Stimulated activated CD8-positive, alpha-beta memory T cell treated with anti-CD3 and anti-CD28 coated beads, Interleukin-12 subunit alpha, Interleukin-12 subunit beta, amount 100 ng/mL, for 24 hours (primary cell): ENCODE data around the gene PRRT1B.
A peak's percentile ranks its signal among the peaks of the same experiment; 100 is the strongest.
"Not testable (repeated sequence)": the region's sequence is repeated elsewhere in the genome, so short reads cannot be mapped to it uniquely, and the experiment has no call there.

ENCODE experiments used
- DNase-seq: peaks from one replicate; pipeline ENCODE4 v3.0.0-alpha.2; 2020; ENCODE audit errors: extremely low read depth

The PRRT1B gene

DNA sequence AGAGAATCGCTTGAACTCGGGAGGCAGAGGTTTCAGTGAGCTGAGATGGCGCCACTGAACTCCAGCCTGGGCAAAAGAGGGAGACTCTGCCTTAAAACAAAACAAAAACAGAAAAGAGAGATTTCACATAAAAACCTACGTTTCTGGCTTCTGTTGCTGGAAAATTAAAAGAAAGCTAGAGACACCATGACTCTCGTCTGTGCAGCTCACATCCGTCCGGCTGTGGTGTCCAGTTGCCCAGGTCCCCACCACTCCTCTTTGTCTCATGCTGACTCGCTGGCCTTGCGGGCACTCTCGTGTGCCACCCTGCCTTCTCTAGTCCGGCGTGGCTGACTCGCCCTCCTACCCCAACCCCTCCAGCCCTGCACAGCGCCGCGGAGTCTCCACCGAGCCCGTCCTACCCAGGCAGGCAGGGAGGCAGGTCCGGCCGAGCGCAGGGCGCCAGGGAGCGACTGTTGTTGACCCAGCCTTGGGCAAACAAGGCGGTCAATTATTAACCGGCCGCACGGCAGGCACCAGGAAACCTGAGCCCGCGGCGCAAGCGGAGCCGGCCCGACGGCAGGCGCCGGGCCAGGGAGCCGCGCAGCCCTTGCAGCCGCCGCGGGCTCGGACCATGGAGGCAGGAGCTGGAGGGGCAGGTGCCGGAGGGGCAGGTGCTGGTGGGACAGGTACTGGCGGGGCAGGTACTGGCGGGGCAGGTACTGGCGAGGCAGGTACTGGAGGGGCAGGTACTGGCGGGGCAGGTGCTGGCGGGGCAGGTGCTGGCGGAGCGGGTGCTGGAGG, at the start of gene PRRT1B:
Gene PRRT1B (plus strand): TSS at position 521 of the 783 bp plus-strand sequence. CDS start 93 bp downstream, at position 614.
- DNase-seq = no peak

DNA sequence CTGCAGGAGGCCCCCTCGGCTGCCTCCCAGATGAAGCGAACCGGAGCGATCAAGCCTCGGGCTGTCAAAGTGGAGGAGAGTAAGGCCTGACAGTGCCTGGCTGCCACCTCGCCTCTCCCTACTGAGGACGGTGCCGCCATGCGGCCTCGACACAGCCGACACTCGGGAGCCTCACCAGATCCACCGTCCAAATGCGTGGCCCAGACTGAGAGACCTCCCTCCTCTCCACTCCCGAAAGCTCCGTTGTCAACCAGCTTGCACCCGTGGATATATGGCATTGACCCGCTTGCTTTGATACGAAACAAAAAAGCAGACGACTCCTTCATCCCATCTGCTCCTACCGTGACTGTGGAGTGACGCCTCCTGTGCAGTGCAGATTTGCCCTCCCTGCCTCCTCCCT, 49.5 kb upstream of the PRRT1B start:
- no peak for DNase-seq

DNA sequence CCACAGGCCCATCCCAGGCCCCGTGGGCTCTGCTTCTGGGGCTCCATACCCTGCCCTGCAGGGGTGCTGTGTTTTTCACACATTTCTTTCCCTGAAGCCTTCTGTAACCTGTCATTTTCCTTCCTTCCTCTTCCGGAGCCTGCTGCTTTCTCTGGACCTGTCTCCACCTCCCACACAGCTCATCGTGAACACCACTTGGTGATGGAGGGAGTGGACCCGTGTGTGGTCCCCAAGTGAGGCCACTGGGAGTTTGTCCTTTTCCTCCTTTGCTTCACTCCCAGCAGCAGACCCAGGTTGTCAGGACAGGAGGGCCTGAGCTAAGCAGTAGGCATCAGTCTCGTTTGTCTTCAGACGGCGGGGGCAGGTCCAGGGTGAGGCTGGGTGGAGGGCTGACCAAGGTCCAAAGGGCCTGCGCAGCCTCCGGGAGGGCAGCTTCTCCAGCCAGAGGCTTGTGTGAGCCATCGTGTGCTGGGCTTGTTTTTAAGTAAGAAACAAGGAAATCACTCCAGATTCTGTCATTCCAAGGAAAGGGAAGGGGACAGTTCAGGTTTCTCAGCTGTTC, 48.4 kb upstream of the PRRT1B start:
- DNase-seq = no peak

DNA sequence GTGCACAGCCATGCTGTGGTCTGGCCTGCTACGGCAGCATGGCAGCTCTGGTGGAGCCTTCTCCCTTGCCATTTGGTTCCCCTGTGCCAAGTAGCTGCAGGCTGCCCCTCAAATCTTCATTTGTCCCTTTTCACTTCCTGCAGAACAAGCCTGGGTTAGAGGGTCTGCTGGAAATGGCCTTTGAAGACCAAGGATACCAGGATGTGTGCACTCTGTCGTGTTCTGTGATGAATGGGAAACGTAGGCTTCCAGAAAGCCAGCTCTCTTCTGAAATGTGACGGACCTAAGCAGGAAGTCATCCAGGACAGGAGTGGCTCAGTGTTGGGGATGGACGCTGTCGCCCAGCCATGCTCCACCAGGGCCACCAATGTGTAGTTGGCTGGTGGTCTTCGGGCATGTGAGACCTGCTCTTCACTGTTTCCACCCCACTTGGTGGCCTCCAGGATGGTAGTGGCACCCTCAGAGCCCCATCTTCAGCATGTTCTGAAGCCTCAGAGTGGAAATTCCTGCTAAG, 46.0 kb upstream of the PRRT1B start:
- DNase-seq = no peak

DNA sequence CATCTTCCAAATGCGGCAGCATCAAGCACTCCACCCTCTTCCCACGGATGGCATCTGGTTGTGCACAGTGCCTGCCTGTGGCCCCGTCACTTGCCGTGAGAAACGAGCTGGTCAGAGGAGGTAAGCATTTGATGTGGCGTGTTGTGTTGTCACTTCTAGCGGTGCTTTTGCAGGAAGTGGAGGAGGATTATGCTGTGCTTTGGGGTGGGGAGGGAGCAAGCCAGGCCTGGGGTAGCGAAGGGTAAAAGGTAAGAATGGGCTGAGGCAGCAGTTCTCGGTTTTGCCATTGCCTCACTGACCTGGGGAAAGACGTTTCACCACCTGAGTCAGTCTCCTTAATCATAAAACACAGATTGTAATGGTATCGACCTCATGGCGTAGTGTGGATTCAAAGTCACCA, 44.9 kb upstream of the PRRT1B start:
- DNase-seq = no peak

DNA sequence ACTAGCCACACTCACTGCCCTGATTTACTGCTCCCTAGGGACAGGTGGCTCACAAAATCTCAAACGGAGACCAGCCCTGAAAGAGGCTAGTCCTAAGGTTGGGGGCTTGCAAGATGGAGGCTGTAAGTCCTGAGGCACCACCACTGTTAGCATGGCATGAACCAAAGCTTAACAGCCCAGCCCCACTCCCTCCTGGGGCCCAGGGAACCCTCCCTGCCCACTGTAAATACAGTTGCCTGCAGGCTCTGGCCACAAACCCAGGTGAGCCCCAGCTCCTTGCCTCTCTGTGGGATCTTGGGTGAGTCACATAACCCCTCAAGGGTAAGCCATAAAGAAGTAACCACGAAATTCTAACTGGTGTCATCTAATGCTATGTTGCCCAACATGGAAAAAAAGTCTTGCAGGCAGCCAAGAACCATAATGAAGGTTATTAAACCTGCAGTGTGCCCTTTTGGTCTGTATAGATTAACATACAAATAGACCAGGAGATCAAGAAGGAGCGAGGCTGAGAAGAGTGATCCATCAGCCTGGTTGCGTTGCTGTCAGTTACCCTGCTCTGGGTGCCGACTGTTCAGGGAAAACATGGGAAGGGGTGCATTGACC, 44.3 kb upstream of the PRRT1B start:
- peak; percentile 39 for DNase-seq

DNA sequence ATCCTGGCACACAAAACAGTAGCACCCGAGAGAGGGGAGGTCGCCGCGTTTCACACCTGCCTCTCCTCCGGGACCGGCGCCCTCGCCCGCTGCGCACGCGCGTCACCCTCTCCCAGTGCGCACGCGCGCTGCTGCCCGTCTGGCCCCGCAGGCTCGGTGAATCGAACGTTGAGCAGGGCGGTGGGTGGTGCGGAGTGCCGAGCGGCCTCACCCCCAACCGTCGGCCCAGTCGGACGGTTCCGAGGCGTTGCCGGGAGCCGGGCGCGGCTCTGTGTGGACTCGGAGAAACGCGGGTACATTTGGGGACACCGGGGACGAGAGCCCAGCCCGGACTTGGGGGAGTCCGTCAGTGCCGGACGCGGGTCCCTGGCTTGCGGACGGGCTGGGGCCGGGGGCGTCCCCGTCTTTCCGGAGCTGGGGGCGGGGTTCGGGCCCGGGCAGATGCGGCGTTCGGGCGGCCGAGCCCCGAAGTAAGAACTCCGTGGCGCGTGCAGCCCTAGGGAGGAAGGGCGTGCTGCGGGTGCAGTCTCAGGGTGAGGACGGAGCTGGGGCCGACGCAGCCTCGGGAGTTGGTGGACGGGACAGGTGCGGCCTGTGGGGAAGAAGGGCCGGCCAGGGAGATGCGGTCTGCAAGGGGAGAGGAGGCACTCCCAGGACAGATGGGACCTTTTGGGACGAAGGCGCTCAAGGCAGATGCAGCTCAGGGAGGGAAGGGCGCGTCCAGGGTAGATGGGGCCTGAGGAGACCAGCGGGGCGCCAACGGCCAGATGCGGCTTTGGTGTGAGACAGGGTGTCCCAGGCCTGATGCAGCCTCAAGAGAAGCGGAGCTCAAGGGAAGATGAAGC, 42.3 kb upstream of the PRRT1B start, which contains the start of gene POMT1:
Gene POMT1 (plus strand): TSS at position 138 of the 845 bp plus-strand sequence. CDS start 1,301 bp downstream, outside the sequence.
- DNase-seq = peak; percentile 62

DNA sequence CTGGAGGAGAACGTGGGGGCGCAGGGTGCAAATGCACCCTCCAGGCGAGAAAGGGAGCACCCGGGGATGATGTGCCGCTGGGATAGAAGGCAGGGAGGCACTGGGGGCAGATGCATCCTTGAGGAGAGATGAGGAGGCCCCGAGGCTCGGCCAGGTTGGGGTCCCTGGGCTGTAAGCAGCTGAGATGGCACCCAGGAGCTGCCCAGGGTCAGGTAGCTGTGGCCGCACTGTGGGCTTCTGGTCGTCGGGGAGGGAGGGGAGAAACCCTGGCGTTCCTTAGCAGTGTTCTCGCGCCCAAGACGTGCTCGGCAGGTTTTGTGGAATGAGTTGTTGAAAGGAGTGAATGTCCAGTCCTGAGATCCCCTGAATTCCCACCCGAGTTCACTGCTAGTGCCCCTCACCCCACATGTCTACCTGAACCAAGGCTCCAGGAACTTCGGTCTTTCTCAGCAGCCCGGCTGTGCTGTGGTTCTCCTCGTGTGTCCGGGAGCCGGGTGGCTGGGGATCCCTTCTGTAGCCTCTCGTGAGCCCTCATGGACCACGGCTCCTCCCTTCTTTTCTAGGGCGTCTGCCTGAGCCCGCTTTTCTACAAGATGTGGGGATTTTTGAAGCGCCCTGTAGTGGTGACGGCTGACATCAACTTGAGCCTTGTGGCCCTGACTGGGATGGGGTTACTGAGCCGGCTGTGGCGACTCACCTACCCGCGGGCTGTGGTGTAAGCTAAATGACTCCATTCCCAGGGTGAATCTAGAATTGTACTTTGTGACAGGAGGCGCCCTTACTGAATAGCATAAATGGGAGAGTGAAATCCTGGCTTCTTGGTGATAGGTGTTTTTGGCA, 41.5 kb upstream of the PRRT1B start:
- no peak for DNase-seq

DNA sequence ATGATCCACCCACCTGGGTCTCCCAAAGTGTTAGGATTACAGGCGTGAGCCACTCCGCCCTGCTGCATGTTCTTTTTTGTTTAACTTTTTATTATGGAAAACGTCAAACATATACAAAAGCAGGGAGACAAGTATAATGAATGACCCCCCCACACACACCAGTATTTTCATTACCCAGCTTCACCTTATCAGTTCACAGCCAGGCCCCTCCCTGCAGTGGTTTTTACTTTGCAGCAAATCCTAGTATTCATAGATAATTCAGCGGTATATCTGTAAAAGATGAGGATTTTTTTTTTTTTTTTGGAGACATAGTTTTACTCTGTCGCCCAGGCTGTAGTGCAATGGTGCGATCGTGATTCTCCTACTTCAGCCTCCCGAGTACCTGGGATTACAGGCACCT, 40.3 kb upstream of the PRRT1B start:
- no peak for DNase-seq

DNA sequence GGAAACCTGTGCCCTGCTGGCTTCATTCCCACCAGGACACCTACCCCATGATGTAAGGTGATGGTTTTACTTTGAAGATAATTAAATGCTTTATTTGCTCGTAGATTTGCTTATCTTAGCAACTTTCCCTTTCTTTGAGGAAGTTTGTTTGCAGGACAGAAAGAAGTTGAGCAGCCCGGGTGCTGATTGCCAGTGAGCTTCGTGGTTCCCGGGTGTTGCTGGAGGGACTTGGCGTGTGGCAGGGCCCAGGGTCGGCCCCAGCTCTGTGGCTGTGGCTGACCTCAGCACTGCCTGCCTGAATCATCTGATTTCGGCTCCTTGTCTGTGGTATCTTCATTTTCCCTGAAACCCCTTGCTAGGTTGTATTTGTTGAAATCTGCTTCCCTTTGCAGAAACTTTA, 33.9 kb upstream of the PRRT1B start:
- DNase-seq = no peak

DNA sequence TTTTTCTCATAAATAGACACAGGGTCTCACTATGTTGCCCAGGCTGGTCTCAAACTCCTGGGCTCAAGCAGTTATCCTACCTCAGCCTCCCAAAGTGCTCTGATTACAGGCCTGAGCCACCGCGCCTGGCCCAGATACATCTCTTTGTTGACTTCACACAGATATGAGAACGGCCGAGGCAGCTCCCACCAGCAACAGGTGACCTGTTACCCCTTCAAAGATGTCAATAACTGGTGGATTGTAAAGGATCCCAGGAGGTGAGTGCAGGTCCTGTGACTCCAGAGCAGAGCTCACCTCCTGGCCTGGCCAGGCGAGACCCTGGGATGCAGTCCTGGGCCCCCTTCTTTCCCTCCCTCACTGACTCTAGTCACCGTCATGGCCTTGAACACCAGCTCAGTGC, 33.4 kb upstream of the PRRT1B start:
- no peak for DNase-seq

DNA sequence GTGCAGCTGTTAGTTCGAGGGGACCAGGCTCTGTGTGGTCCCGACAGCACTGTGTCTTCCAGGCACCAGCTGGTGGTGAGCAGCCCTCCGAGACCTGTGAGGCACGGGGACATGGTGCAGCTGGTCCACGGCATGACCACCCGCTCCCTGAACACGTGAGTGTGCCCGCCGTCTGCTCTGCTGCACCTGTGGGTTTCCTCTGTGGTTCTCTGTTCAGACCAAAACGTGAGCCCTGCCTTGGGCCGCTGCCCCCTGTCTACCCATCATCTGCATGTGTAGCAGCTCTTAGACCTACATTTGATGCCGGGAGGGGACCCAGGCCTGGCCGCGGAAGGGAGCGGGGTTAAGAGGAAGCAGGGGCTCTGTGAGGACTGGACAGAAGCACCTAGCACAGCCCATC, 32.1 kb upstream of the PRRT1B start:
- no peak for DNase-seq

DNA sequence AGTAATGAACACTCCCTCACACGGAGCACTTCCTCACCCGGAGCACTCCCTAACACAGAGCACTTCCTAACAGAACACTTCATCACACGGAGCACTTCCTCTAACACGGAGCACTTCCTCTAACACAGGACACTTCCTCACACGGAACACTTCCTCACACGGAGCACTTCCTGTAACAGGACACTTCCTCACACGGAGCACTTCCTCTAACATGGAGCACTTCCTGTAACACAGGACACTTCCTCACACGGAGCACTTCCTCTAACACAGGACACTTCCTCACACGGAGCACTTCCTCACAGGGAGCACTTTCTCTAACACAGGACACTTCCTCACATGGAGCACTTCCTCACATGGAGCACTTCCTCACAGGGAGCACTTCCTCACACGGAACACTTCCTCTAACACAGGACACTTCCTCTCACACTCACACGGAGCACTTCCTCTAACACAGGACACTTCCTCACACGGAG, 29.7 kb upstream of the PRRT1B start:
- not testable (repeated sequence) for DNase-seq

DNA sequence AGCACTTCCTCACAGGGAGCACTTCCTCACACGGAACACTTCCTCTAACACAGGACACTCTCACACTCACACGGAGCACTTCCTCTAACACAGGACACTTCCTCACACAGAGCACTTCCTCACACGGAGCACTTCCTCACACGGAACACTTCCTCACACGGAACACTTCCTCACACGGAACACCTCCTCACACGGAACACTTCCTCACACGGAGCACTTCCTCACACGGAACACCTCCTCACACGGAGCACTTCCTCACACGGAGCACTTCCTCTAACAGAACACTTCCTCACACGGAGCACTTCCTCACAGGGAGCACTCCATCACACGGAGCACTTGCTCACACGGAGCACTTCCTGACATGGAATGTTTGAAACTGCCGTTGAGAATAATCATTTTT, 29.2 kb upstream of the PRRT1B start:
- no peak for DNase-seq

DNA sequence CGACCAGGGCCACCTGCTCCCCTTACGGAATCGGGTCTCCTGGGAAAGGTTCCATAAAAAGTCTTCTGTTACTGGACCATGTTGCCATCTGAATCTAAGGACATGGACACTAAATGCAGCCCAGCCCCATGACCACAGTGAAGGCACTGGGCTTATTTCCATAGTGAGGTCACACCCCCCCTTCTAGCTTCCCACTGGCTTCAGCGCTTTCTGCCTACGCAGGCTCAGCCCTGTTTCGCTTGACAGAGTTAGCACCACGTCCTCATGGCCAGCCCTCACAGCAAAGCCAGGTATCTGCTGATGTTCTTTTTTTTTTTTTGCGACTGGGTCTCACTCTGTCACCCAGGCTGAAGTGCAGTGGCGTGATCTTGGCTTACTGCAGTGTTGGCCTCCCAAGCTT, 28.4 kb upstream of the PRRT1B start:
- DNase-seq = no peak

DNA sequence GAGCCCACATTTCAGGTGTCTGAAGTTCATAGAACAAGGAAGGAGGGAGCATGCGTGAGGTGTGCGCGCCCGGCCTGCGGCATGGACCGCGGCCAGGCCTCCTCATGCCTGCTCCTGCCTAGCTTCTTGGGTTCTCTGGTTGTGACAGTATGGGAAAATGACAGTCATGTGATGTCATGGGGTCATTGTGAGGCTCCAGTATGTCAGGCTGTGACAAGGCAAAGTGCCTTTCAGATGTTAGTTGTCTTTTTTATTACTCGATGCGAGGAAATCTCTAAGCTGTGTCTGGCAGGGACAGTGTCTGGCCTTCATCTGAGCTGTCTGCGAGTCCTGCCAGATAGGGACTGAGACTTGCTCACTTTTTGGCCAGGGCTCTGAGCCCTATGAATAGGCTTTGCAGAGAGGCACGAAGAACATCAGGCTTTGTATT, 27.5 kb upstream of the PRRT1B start:
- no peak for DNase-seq

DNA sequence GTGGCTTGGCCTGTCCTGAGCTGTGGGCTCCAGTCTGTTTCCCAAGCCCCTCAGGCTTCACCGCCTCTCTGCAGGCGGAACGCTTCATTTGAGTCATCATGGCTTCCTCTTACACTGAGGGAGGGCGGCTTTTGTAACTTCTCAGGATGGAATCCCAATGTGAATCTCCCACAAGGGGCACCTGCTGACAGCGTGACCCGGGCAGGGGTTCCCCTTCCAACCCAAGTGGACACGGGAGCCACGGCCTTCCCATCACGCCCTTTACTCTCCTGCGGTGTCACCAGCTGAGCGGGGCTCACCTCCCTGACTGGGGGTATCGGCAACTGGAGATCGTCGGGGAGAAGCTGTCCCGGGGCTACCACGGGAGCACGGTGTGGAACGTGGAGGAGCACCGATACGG, 26.8 kb upstream of the PRRT1B start:
- no peak for DNase-seq

DNA sequence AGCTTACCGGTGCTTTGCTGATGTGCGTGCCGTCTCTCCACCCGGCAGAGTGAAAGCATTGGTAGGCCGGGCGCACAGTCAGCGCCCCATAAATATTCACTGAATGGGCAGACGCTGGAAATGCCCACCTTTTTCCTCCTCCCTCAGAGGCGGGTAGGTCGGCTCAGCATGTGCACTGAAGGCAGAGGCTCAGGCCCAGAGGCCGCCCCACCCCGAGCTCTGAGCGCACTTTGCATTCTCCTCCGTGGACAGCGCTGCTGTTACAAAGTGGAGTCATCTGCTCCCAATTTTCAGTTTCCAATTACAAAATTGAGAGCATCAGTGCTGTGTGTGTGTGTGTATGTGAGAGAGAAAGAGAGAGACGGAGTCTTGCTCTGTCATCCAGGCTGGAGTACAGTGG, 24.8 kb upstream of the PRRT1B start:
- DNase-seq = no peak

DNA sequence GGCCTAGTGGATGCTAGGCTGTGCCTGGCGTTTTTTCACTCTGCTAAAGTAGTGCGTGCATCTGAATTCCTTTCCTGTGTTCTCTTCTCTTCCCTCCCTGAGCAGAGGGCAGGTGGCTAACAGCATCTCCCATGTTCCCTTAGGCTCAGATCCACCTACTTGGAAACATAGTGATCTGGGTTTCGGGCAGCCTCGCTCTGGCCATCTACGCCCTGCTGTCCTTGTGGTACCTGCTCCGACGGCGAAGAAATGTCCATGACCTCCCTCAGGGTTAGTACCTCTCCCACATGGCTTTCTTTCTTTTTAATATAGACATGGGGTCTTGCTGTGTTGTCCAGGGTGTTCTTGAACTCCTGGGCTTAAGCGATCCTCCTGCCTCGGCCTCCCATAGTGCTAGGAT, 24.1 kb upstream of the PRRT1B start:
- DNase-seq = no peak

DNA sequence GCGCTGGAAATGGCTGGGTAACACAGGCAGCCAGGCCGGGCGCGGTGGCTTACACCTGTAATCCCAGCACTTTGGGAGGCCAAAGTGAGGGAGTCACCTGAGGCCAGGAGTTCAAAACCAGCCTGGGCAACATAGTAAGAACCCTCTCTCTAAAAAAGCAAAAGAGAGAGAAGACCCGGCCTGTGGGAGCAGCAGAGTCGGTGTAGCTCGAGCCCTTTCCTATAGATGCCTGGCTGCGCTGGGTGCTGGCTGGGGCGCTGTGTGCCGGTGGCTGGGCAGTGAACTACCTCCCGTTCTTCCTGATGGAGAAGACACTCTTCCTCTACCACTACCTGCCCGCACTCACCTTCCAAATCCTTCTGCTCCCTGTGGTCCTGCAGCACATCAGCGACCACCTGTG, 23.5 kb upstream of the PRRT1B start:
- DNase-seq = no peak
